ENCODE data around the gene CDH4. TPM values are rescaled to one million over a fixed set of nuclear protein-coding genes. Genes with fewer than 3 reads are reported as not detected.

The CDH4 gene
- total and polyA plus RNA-seq, 9 of the 15 experiments (the other 6 are each of a cell fraction or from before 2014, with no cell fraction given) = 0.04 TPM; not detected in 8

- no peak for TF ChIP-seq EP400 (IDR thresholded peaks at IDR 0.05)
Observed at GRCh38 chr20:61911824-61912223, 659.8 kb downstream of the CDH4 start (continued).

GRCh38 chr20:61912665-61913422 lies 660.8 kb downstream of the CDH4 start:
- 1% methylated on average over 18 of the region's 21 CpGs for WGBS (ENCODE audit: insufficient coverage, low coverage, missing lambda C conversion rate)
- no TSS peak for BruUV-seq (replicated peaks)
- Histone ChIP-seq H3K4me3 (no peak overlapping the region), H3K9me3 (replicated peaks; ENCODE audit: control insufficient read depth, insufficient read depth, low read depth, low read length) (0 out of 2 replicates have a peak, but pooled peaks cover 2% of the 10 kb centered on the region), H3K4me1 (replicated peaks in 1 of 2; ENCODE audit: control insufficient read depth in 2 of 2, insufficient read depth in 2 of 2, low read length in 2 of 2) (peaks cover 0 to 6% of the 10 kb centered on the region in 2 experiments; a peak in 1 of 5 replicates), H3K27ac (ENCODE audit: extremely low read depth, low read depth, low read length) (no peak overlapping the region), H3K4me2 (ENCODE audit: insufficient read depth, low read length) (no peak overlapping the region), H3K36me3 (ENCODE audit: control insufficient read depth, insufficient read depth, low read length) (no peaks in the 10 kb centered on the region), H3K9me1 (ENCODE audit: control insufficient read depth, insufficient read depth, low read length) (no peaks in the 10 kb centered on the region), H3K9ac (ENCODE audit: insufficient read depth in 1 of 2, low read depth in 2 of 2, low read length in 2 of 2) (no peak overlapping the region), H3K27me3 (ENCODE audit: control insufficient read depth in 2 of 2, insufficient read depth in 2 of 2, low read length in 2 of 2) (peaks cover 32 to 72% of the 10 kb centered on the region in 2 experiments), H3K79me2 (ENCODE audit: control insufficient read depth, insufficient read depth, low read length) (no peaks in the 10 kb centered on the region), H4K20me1 (replicated peaks; ENCODE audit: control insufficient read depth, insufficient read depth, low read length) (peaks cover 16% of the 10 kb centered on the region; the same call in 1 of the 2 replicates), H2AFZ (ENCODE audit: low read depth, low read length) (no peak overlapping the region)
- ATAC-seq = no peak
- intact Hi-C loops (cut with micrococcal nuclease) (no loop called here), in situ Hi-C loops (cut with MboI) (no loop called here)
- FAIRE-seq = no peak
- ChIA-PET CTCF (ENCODE audit: low intra/inter-chr PET ratio) (no interaction called here), POLR2A (interaction anchor here (0.9 kb wide), 1 partner anchor 10 kb away, joined by 3 read pairs; no protein-coding TSS in a partner anchor)
- no peak for DNase-seq (ENCODE audit: extremely low read depth in 1 of 4, low spot score in 3 of 4)
- TF ChIP-seq FOXP1 (CRISPR knock-in tag; IDR thresholded peaks at IDR 0.05) (no peak), PURB (CRISPR knock-in tag; IDR thresholded peaks at IDR 0.05; ENCODE audit: low read depth) (no peak), CEBPG (CRISPR knock-in tag; IDR thresholded peaks at IDR 0.05) (no peak), CEBPG (tag; conservative IDR thresholded peaks at IDR 0.05 in 1 of 2, IDR thresholded peaks at IDR 0.05 in 1 of 2) (no peak), USF1 (CRISPR knock-in tag; IDR thresholded peaks at IDR 0.05) (no peak), GABPA (tag; conservative IDR thresholded peaks at IDR 0.05; ENCODE audit: low read depth) (no peak), PHTF2 (CRISPR knock-in tag; IDR thresholded peaks at IDR 0.05) (no peak), U2AF1 (optimal IDR thresholded peaks at IDR 0.05; ENCODE audit: low read depth, low read length) (no peak), BRCA1 (IDR thresholded peaks at IDR 0.05) (no peak), BRCA1 (CRISPR knock-in tag; IDR thresholded peaks at IDR 0.05) (no peak), TAF1 (IDR thresholded peaks at IDR 0.05; ENCODE audit: control insufficient read depth, extremely low read depth, insufficient read depth, low read length, severe bottlenecking) (no peak), SAFB2 (IDR thresholded peaks at IDR 0.05; ENCODE audit: borderline replicate concordance, low read depth, low read length, severe bottlenecking) (no peak), ZNF589 (CRISPR knock-in tag; IDR thresholded peaks at IDR 0.05; ENCODE audit: low read depth) (no peak), SMARCE1 (IDR thresholded peaks at IDR 0.05) (no peak), KAT8 (IDR thresholded peaks at IDR 0.05; ENCODE audit: low read depth) (no peak), RBM34 (IDR thresholded peaks at IDR 0.05; ENCODE audit: borderline replicate concordance, insufficient read depth, low read length) (no peak), HOXB6 (CRISPR knock-in tag; IDR thresholded peaks at IDR 0.05; ENCODE audit: borderline replicate concordance) (no peak), KLF10 (CRISPR knock-in tag; IDR thresholded peaks at IDR 0.05) (no peak), LCOR (CRISPR knock-in tag; IDR thresholded peaks at IDR 0.05) (no peak), MXI1 (IDR thresholded peaks at IDR 0.05; ENCODE audit: low read depth, low read length) (no peak)
